Activated CD4-positive, alpha-beta T cell treated with anti-CD3 and anti-CD28 coated beads, Interleukin-2, amount 50 U/mL, for 4 hours (primary cell): Measurements from ENCODE around the gene FBXO21.
"Not testable (repeated sequence)": the region's sequence is repeated elsewhere in the genome, so short reads cannot be mapped to it uniquely, and the experiment has no call there.

ENCODE experiments used
- DNase-seq, 2 experiments: peaks; one replicate each; pipeline ENCODE4 v3.0.0-alpha.2; 2020

The FBXO21 gene

GRCh38 chr12:117134059-117134458 is 56.2 kb downstream of the FBXO21 start:
- DNase-seq, result peak; percentile 36 to 46

DNA sequence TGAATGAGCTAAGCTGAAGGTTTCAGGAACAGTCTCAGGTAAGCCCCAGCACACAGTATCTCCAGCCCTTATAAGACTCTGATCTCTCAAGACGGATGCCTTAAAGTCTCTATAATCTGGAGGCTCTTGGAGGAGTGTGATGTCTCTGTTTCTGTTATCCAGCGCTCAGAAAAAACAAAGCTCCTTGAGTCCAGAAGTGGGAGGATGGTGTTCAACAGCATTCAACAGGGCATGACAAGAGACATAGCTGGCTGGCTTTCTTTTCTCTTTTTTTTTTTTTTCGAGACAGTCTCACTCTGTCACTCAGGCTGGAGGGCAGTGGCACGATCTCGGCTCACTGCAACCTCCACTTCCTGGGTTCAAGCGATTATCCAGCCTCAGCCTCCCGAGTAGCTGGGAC is 59.5 kb downstream of the FBXO21 start:
- no peak for DNase-seq

GRCh38 chr12:117129391-117129790 is 60.9 kb downstream of the FBXO21 start:
- no peak for DNase-seq

DNA sequence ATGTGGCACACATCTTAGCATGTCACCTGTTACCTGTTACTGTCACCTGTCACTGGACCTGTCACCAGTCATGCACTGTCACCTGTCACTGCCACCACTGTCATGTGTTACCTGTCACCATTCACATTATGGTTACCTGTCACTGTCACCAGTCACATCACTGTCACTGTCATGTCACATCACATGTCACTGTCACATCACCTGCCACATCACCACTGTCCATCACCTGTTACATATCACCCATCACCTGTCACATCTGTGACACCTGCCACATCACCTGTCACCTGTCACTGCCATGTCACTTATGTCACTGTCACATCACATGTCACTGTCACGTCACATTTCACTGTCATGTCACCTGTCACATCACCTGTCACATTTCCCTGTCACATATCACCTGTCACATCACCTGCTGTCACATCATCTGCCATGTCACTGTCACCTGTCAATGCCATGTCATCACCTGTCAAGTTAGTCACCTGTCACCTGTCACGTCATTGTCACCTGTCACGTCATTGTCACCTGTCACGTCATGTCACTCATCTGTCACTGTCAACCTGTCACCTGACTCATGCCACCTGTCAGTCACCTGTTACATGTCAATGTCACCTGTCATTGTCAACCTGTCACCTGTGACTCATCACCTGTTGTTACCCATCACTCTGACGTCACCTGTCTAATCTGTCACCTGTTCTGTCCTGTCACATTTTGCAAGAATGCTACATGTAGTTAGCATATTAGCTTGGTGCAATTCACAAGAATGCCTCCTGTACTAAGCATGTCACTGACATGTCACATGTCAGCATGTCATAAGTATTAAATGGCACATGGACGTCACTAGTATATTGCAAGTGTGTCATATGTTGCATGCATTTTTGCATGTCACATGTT is 62.1 kb downstream of the FBXO21 start:
- DNase-seq, result no peak

GRCh38 chr12:117126335-117126734 is 63.9 kb downstream of the FBXO21 start:
- no peak for DNase-seq

DNA sequence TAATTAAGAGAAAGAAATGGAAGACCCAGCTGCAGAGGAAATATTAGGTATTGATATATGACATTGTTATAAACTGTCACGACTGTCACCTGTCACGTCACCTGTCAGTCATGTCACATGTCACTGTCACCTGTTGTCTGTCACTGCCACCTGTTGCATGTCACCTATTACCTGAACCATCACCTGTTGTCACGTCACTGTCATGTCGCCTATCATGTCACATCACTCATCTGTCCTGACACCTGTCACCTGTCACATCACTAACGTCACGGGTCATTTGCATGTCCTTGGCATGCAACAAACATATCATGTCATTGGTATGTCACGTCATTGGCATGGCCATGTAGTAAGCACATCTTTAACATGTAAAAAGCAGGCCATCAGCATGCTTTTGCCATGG is 64.5 kb downstream of the FBXO21 start:
- DNase-seq, result no peak

GRCh38 chr12:117125272-117125613 is 65.0 kb downstream of the FBXO21 start:
- DNase-seq, result no peak

DNA sequence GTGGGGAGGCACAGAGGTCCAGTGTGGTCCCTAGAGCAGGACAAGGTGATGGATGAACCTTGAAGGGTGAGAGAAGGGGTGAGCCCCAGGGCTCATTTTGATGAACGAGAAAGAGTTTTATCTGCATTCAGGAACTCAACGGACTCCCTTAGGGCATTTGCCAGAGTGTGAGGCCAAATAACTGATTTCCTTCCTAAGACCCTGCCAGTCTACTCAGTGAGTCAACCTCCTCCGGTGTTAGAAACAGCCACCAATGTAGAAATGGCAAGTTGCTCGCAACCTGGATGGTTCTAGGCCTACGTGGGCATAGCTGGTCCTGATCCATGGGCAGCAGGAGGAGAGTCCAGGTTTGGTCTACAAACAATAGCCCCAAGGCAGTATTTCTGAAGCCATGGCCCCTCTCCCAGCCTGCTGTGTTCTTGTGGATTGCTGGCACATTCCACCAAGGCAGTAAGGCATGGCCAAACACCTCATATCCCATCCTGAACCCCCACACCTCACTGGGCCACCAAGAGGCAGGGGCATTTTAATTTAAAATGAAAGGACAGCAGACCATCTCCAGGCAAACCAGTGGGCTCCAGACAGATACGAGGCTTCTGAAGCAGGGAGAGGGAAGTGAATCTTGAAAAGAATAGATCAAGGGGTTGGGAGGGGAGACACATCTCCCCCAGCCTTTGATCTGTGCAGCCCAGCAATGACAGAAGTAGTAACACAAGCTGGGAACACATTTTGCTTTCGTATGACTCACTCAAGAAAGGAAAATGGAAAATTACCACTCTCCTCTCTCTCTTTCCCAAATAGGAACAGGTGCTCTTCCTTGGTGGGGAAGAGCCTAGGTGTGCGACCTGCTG is 65.6 kb downstream of the FBXO21 start:
- DNase-seq, result no peak

DNA sequence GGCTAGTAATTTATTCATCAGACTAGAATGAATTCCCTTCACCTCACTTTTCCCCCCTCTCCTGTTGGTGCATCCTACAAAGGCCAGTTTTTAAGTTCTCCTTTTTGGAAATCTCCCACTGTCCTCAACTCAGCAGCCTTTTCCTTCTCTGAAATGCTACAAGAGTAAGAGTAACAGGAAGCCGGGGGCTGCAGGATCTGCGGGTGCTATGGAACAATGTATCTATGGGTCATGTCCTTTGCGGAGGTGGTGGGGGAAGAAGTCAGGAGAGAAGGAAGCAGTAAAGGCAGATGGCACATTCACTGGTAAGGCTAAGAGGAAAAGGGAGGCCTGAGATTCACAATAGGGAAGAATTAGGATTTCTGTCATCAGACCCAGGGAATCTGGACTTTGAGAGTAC is 68.8 kb downstream of the FBXO21 start:
- DNase-seq, result no peak

DNA sequence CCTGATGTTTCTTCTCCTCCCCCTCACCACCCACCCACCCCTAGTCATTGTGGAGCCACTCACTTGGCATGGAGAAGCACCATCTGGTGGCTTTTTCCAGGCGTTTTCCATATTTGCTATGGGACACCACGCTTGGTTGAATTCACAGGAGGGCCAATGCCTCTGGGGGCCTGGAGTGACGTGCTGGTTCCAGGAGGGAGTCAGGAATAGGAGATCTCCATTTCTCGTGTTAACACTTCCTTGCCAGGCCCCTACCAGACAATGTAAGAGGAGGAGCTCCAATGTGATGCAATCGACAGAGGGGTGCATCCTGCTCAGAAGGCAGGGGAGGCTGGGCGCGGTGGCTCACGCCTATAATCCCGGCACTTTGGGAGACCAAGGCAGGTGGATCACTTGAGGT is 69.5 kb downstream of the FBXO21 start:
- no peak for DNase-seq

DNA sequence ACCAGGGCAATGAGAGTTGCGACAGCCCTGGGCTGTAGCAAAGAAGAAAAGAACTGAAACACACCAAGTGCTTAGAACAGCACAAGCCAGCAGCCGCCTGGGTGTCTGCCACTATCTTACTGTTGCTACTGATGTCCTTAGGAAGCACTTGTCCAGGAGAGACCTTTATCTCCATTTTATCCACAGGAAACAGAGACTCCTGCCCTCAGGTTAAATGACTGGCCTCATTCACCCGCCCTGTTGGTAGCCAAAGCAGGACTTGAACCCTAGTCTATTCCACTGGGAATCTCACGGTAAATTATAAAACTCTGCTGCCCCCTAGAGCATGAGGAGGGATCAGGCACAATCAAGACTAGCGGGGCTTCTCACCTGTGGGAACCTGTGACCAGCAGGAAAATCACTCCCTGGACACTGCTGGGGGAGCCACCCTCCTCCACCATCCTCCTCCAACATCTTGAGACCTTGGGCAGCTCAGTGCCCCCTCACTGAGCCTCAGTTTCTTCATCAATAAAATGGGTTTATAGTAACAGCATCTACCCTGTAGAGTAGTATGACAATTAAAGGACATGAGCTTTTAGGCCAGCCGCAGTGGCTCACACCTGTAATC is 70.6 kb downstream of the FBXO21 start:
- no peak for DNase-seq

GRCh38 chr12:117118838-117119591 is 71.3 kb downstream of the FBXO21 start:
- DNase-seq, result no peak

GRCh38 chr12:117114784-117115183 is 75.5 kb downstream of the FBXO21 start:
- DNase-seq, result no peak

- no peak for DNase-seq
These were observed 77.0 kb downstream of the FBXO21 start for GRCh38 chr12:117113231-117113630.

- no peak for DNase-seq
These were observed 78.3 kb downstream of the FBXO21 start for GRCh38 chr12:117111821-117112595.

DNA sequence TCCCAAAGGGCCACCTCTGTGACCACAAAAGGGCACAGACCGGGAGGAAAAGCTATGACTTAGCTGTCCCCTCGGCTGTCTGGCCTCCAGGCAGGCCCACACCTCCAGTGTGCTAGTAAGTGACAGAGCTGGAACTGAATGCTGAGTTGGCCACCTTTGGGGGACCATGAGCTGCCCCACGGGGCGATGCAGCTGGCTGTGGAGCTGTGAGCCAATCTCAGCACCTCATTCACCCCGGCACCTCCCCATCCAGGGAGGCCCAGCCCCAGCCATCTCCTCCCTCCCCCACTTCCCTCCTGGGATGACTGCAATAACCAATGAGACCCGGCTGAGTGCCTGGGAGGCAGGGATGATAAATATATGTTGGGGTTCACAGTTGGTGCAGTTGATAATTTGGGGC is 78.9 kb downstream of the FBXO21 start:
- no peak for DNase-seq

DNA sequence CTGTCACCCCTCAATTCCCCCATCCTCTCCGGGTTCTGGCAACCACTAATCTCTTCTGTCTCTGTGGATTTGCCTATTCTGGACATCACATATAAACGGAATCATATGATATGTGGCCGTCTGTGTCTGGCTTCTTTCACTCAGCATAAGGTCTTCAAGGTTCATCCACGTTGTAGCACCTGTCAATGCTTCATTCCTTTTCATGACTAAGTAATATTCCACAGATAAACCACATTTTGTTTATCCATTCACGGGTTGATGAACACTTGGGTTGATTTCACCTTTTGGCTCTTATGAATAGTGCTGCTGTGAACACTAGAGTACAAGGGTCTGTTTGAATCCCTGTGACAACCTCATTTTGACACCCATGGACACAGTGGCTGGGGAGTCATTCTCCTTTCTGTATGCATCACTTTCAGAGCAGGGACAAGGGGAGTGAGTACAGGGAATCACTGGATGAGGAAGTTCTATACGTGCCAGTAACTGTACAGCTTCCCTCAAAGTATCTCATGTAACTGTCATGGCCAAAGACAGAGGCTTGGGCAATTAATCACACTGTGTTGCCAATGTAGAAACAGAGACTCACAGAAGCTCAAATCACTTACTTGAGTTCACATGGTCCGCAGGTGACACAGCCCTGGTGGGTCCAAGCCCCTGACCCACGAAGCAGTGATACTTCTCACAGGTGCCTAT is 80.2 kb downstream of the FBXO21 start:
- DNase-seq, result no peak

GRCh38 chr12:117105902-117106301 is 84.4 kb downstream of the FBXO21 start:
- DNase-seq, result peak in 1 of 2 experiments; percentile 17

GRCh38 chr12:117104003-117104402 is 86.3 kb downstream of the FBXO21 start:
- not testable (repeated sequence) for DNase-seq

- DNase-seq, result no peak
These were observed 87.5 kb downstream of the FBXO21 start for GRCh38 chr12:117102800-117103181.
